NCI-H2227 (cell line): ENCODE measurements around the gene IFT57.
"Not testable (repeated sequence)": the region's sequence is repeated elsewhere in the genome, so short reads cannot be mapped to it uniquely, and the experiment has no call there.

Experiments
- DNase-seq: peaks from one replicate; lab custom pipeline; 2025; ENCODE audit not compliant: unreplicated experiment; lab: John Stamatoyannopoulos, UW

IFT57 gene, protein sequence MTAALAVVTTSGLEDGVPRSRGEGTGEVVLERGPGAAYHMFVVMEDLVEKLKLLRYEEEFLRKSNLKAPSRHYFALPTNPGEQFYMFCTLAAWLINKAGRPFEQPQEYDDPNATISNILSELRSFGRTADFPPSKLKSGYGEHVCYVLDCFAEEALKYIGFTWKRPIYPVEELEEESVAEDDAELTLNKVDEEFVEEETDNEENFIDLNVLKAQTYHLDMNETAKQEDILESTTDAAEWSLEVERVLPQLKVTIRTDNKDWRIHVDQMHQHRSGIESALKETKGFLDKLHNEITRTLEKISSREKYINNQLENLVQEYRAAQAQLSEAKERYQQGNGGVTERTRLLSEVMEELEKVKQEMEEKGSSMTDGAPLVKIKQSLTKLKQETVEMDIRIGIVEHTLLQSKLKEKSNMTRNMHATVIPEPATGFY

DNA sequence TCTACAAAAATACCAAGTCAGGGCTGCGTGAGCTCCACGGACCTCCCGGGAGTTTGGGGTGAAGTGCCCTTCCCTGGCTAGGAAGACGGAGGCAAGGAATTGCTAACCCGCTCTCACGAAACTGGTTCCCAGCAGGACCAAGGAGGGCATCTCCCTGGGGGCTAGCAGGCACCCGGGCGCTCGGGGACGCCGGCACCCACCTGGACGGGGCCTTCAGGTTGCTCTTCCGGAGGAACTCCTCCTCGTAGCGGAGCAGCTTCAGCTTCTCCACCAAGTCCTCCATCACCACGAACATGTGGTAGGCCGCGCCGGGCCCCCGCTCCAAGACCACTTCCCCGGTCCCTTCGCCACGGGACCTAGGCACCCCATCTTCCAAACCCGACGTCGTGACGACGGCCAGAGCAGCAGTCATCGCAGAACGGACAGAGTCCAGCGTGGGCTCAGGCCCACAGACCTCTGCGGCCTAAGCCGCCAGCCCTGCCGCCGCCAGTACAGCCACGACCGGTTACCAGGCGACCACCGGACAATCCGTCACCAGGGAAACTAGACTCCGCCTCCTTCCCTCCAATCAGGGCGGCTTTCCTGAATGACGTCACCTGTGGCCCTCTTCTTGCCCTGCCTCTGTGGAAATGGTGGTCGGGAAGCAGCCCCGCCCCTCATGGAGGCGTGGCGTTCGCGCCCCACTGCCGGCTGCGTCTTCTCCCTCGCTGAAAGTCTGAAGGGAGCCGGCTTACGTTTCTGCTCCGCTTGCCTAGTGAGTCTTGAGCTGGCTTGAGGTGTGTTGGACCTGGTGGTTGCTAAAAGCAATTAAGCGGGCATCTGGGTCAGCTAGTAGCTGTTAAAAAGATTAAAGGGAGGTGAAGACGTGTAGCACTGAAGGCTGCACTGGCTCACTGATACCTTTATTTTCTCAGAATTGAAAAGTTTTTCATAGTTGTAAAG is at the start of gene IFT57:
IFT57 (minus strand) TSS at position 514 of the 942 bp plus-strand sequence; CDS start at position 412, 102 bp downstream.
- DNase-seq: peak; percentile 95

DNA sequence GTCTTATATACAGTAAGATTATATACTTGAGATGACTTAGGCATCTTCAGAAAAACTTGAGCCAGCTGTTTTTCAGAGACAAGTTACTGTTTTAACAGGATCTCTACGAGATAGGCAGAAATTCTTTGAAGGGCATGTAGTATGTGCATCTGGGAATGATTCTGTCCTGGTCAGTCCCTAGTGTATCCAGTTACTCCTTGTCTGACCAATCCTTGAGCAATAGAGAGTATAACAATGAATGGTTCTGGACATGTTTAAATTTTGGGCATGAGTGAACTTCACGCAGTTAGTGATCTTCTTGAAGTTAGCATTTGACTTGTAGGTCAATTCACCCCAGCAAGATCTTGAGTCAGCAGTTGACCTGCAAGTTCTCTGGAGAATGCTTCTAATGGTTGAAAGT is 49.4 kb upstream of the IFT57 start:
- DNase-seq: no peak

DNA sequence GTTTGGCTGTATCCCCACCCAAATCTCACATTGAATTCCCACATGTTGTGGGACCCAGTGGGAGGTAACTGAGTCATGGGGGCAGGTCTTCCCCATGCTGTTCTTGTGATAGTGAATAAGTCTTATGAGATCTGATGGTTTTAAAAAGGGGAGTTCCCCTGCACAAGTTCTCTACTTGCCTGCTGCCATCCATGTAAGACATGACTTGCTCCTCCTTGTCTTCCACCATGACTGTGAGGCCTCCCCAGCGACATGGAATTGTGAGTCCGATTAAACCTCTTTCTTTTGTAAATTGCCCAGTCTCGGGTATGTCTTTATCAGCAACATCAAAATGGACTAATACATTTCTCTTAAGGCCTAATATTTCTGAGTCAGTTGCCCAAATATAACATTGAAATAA is 46.0 kb upstream of the IFT57 start:
- DNase-seq: not testable (repeated sequence)

DNA sequence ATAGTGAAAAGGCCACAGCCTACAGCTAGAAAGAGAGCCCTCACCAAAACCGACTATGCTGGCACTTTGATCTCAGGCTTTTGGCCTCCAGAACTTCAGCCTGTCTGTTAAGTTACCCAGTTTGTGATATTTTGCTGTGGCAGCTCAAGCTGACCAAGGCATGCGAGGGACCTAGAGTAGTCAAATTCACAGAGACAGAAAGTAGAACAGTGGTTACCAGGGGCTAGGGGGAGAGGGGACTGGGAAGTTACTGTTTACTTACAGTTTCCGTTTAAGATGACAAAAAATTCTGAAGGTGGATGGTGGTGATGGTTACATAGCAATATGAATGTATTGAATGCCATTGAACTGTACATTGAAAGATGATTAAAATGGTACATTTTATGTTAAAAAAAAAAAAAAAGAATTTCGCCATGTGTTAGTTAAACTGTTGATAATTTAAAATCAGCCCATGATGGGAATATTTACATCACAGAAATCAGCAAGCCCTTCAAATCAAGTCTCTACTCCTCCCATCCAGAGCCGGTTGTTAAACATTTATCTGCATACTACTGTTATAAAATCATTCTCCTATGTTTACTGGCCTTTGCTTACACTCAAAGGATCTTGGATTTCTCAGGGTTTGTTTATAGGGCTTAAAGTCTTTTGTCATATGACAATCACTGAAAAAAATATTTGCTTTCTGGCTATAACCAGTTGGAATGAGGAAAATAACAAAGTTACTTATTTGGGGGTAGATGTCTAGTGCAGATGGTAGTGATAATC is 42.5 kb upstream of the IFT57 start:
- not testable (repeated sequence) for DNase-seq

DNA sequence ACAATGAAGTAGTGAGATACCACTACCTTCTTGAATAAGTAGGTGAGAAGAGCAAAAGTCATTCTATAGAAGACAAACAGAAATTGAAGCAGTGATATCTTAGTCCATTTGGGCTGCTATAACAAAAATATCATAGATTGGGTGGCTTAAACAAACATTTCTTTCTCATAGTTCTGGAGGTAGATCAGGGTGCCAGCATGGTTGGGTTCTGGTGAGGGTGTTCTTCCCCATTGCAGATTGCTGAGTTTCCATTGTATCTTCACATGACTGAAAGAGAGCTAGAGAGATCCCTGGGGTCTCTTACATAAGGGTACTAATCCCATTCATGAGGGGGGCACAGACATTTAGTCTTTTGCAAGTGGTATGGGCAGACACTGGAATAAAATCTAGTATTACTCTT is 32.9 kb upstream of the IFT57 start:
- DNase-seq: no peak

DNA sequence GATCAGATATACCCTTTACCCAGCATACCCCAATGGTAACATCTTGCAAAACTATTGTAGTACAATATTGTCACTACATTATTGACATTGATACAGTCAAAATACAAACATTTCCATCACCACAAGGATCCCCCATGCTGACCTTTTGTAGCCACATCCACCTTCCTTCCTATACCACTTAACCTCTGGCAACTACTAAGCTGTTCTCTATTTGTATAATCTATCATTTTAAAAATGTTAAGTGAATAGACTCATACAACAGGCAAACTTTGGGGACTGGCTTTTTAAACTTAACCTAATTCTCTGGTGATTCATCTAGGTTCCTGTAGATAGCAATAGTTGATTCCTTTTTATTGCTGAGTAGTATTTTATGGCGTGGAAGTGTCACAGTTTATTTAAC is 29.6 kb upstream of the IFT57 start:
- no peak for DNase-seq

DNA sequence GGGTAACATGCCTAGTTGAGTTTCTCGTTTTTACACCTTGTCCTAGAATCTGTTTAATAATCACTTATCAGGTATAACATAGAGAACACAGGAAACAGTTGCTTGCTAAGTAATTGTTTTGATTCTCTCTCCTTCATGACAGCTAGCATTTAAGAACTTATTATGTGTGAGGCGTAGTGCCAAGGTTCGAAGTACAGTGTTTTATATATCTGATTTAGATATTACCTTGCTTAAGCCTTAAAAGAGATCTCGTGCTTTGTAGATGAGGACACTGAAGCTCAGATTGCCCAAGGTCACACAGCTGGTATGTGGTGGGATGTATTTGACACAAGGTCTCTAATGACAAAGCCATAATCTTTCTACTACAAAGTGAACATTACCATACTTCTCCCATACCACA is 29.0 kb upstream of the IFT57 start:
- no peak for DNase-seq

DNA sequence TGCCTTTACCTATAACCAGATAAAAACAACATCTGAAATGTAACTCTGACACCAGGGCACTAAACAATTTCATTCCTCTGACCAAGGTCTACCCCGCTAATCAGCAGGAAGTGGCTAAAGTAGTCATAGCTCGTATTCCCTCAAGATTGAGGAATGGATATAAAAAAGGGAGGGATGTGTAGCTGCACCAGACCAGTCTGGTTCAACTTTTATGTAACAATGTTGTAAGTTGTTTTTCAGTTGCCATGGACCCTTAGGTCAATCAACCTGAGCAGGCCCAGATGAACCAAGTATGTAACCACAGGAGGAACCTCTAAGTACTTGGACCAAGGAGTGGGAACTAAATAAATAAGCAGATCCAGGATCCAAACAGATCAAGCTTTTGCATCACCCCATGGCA is 28.4 kb upstream of the IFT57 start:
- no peak for DNase-seq

DNA sequence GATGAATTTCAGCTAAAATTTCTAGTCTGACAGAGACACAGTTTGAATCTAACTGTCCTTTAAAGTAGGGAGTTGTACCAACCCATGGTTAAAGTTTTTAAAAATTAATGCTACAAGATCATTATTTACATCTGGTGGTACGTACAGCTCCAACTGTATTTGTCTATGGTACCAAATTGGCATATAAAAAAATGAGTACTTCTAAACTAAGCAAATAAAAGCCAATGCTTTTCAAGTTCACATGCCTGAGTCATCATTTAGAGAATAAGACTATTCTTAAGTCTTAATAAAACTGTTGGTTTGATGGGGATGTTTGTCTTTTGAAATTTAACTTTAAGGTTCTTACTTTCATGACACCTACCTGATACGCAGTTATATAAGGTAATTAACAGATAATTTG is 21.0 kb upstream of the IFT57 start:
- DNase-seq: no peak

DNA sequence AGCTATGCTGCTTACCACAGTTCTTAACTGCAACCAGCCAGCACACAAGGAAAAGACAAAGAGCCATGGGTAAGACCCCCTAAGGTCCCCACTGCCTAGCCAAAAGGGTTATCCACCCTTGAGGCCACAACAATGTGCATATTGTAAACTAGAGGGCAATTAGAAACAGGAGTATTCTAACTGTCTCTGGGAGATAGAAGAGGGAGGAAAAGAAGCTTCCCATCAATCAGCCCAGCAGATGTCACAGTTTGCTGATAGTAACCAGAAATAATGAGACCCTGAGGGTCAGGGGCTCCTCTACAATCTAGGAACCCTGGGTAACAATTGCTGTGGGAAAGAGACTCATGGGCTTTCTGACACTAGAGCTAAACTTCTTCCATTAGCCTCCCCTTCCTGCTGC is 20.6 kb upstream of the IFT57 start:
- no peak for DNase-seq

DNA sequence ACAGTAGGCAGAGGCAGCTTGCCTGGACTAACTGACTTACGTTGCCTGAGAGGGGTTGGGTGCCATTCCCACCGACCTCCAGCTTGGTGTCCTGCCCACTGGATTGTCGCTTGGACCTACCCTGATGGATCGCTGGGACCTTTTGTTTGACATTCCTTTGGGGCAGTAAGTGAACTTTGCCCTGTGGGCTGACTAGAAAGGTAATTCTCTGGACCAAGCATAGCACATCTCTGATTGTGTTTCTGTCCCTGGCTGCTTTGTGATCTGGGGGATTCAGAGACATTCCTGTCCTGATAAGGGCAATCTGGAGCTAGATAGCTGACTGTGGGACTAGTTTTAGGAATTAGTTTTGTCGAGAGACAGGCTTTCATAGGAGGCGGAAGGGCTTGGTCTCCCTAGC is 19.5 kb upstream of the IFT57 start:
- DNase-seq: no peak

DNA sequence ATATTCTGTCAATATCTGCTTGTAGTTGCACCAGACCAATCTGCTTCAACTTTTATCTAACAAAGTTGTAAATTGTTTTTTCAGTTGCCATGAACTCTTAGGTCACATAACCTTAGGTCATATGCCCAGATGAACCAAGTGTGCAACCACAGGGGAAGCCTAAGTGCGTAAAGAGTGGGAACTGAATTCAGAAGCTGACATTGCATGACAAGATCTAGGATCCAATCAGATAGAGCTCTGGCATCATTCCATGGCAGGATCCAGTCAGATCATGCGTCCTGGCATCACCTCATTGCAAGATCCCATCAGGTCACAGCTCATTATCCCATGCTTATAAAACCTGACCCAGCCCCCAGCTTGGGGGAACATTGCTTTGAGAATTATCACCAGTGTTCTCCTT is 18.9 kb upstream of the IFT57 start:
- DNase-seq: no peak

DNA sequence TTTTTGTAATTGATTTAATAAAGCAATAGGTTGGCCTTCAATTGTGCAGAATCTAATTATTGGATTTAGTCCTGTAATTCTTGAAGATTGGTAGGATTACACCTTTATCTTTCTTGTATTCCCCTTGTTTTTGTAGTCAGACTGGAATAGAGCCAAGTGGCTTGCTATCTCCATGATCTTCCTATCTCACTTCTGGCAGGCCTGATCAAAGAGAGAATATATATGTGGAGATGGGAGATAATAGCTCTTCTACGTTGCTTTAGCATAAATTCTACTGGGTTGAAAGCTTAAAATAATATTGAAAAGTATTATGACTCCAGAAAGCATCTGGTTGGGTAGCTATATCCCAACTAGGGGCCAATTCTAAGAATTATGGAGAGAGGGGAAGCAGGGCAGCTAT is 16.9 kb upstream of the IFT57 start:
- DNase-seq: no peak

DNA sequence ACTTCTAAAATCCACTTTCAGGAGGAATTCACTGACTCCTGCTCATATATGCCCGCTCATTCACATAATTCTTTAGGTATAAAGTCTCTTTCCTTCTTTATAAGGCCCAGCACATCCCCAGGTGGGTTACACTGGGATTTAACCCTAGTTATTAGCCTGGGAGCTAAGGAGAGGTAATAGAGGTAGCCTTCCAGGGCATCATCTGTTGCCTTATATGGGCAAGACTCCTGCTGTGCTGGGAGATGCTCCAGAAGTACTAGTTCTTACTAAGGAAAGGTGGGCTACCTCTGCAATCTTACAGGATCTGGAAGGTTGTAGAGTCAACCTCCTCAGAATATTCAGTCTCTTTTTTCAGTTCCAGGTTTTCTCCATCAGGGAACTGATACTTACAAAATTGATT is 13.1 kb upstream of the IFT57 start:
- DNase-seq: no peak

DNA sequence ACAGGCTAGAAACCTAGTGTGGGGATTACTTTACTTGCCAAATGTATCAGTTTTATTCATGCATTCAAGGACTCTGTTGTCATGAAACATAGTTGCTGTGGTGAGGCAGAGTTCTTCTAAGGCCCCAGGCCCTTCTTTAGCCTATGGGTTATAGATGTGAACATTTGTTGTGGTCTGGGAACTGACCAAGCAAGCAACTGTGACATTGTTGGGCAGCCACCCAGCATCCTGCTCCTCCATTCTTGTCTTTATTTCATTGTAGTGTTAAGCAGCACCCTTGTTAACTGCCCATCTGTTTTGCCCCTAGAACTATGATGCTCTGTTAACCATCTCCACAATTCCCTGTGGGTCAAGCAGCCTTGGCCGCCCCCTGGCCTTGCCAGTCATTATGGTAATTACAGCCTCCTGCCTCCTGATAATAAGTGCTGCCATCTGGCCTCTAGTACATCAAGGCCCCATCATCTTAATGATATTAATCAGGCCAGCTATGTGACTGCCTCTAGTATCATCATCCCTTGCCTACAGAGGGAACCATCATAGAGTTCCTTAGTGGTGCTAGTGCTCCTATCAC is 12.2 kb upstream of the IFT57 start:
- DNase-seq: no peak

DNA sequence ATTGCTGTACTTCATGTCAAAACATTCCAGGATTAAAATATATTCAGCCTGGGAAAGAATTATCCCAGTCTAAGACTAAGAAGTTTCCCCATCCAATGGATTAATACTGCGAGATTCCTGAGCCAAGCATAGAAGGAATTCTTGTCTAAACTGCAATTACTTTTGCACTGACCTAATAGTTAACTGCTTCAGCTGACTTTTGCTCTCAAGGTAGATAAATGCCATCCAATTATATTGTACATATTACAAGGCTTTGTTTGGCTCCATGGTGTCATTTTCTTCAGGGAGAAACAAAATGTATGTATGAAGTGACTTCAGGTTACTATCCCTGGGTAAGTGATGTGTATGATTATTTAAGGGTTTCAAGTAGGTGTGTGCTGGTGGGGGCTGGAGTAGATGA is 6.1 kb upstream of the IFT57 start:
- no peak for DNase-seq

DNA sequence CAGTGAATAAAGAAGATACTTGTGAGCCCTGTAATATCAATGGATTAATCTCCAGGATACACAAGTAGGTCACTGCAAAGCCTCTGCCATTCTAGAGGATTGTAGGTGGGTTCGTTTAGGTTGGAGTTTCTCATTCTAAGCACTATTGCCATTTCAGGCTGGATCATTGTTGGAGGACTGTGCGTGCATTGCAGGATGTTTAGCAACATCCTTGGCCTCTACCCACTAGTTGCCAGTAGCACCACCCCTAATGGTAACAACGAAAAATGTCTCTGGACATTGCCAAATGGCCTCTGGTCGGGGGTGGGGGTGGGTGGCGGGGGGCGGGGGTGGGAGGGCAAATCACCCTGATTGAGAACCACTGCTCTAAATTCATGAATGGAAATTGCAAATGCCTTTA is 4.9 kb upstream of the IFT57 start:
- no peak for DNase-seq

DNA sequence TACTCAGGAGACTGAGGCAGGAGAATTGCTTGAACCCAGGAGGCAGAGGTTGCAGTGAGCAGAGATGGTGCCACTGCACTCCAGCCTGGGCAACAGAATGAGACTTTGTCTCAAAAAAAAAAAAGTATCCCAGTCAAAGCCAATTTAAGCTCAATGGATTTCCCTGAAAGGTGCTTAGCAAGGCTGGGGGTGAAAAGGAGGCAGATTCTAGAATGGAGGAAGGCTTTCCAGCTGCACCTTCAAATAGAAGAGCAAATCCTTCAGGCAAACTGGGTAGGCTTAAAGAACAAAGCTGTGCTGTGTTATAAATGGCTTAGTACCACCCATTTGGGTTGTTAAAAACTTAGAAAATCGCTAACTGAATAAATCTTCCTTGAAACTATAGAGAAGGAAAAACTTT is 3.0 kb upstream of the IFT57 start:
- DNase-seq: no peak

DNA sequence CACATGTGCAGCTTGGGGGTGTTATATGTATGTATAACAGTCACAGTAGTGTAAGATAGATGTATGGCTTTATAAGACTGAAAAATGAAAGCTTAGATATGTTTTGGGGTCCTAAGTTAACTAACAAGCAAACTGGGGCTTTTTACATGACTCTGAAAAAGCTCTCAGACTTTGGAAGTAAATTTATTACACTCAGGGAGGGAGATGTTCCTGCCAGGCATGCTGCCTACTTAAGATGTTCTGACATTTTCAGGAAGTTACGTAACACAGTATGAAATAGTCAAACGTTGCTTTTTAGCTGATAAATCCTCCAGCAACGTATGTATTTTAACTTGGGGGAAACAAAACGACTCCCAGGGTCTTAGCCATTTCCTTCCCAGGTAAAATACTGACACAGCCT is 1.7 kb upstream of the IFT57 start:
- no peak for DNase-seq

DNA sequence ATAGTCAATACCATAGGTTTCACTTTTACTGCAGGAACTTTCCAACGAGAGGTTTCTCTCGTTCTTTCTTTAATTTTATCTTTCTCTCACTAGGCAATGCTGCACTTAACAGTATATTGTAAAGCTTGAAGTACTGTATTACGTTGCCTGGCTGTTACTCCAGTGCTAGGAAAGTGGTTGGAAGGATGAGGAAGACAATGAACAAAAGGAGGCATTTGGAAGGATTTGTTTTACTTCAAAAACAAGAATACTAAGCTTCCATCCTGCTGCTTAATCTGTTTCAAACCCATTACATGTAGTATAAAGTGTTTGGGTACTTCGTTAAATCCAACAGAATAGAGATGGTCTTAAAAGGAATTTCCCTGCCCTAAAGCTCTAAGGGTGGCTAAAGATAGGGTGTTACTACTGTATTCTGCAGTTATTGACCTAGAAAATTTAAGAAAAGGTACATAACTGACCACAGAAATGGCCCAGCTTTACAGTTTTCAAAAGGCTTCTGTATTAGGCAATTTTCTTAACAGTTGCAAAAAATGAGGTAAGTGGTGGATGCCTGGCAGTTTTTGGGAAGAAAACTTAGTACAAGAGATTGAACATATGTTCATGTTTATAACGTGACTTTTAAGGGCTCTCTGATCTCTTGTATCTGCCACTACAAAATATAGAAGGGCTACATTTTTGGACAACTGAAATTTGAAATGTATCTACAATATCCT is 785 bp upstream of the IFT57 start:
- DNase-seq: no peak
